Gastrocnemius medialis (tissue), 4 donors: Measurements from ENCODE around the gene GORAB. TPM values are rescaled to one million over a fixed set of nuclear protein-coding genes. Genes with fewer than 3 reads are reported as not detected.

ENCODE experiments used
- ATAC-seq, 2 donors: fragments of 150-250 bp; one replicate each; pipeline ENCODE4 v1.9.1; 2016
- DNase-seq, 2 donors: peaks; one replicate each; pipeline ENCODE4 v3.0.0-alpha.2; 2019
- H3K27ac ChIP-seq, 4 donors: fragments of 200-600 bp; sonication (generic); 1 replicate in 1 of 4; 2 replicates in 3 of 4; pipeline ENCODE4 v1.5.1; 2016 to 2018; ENCODE audit warnings: mild to moderate bottlenecking in 2 of 4, moderate library complexity in 1 of 4
- H3K27me3 ChIP-seq, 3 donors: fragments of 200-600 bp; sonication (generic) in 2 of 3; 1 replicate in 1 of 3; 2 replicates in 2 of 3; pipeline versions ENCODE4 v1.5.1 to v1.6.0; 2016 to 2019; ENCODE audit warnings: mild to moderate bottlenecking in 1 of 3, moderate library complexity in 1 of 3
- H3K36me3 ChIP-seq, 2 donors: fragments of 200-600 bp; sonication (generic) in 1 of 2; one replicate each; pipeline ENCODE4 v1.5.1; 2017 to 2018
- H3K4me1 ChIP-seq, 2 donors: fragments of 200-600 bp; sonication (generic) in 1 of 2; one replicate each; pipeline ENCODE4 v1.5.1; 2016 to 2017; ENCODE audit warnings: mild to moderate bottlenecking in 2 of 2
- H3K4me3 ChIP-seq, 4 donors: fragments of 200-600 bp; sonication (generic) in 3 of 4; 1 replicate in 1 of 4; 2 replicates in 3 of 4; pipeline ENCODE4 v1.5.1; 2016 to 2019; ENCODE audit warnings: mild to moderate bottlenecking in 2 of 4
- H3K9me3 ChIP-seq, 3 donors: fragments of 200-600 bp; sonication (generic) in 2 of 3; 1 replicate in 1 of 3; 2 replicates in 2 of 3; pipeline ENCODE4 v1.5.1; 2016 to 2019
- CTCF ChIP-seq, 5 experiments: fragments of 450-650 bp in 3 of 5; fragments of 200-600 bp in 2 of 5; sonication (generic) in 2 of 5; IDR thresholded peaks in 4 of 5; conservative IDR thresholded peaks in 1 of 5; 1 replicate in 4 of 5; 2 replicates in 1 of 5; pipeline ENCODE4 v1.5.1; 2016 to 2019; ENCODE audit warnings: antibody characterized with exemption in 5 of 5, mild to moderate bottlenecking in 3 of 5, moderate library complexity in 3 of 5
- POLR2A ChIP-seq, 2 donors: fragments of 450-650 bp; IDR thresholded peaks; one replicate each; pipeline ENCODE4 v1.6.1; 2017; ENCODE audit warnings: antibody characterized with exemption in 2 of 2, mild to moderate bottlenecking in 2 of 2, moderate library complexity in 2 of 2
- in situ Hi-C, 4 donors: fragments of 200-750 bp; cut with MboI; loops; one replicate each; pipeline versions ENCODE4 v1.15.0 to v1.8.0; 2017; ENCODE audit warnings: low sequenced_read_pairs in 4 of 4
- intact Hi-C: fragments of 100-400 bp; cut with DNase I; formaldehyde crosslinking; loops from one replicate; pipeline ENCODE4 v1.15.1; 2023; ENCODE audit warnings: low total_unique reads
- total RNA-seq, 4 donors: library from RNA; depleted of rRNA; stranded (reverse); fragments of >200 nt; gene quantifications; one replicate each; pipeline versions ENCODE4 v1.1.0 to v1.2.3, GENCODE V29; 2016

The GORAB gene
- total RNA-seq, 4 donors from 2014 or later = 1.7 to 3.8 (median 2.3) TPM

DNA sequence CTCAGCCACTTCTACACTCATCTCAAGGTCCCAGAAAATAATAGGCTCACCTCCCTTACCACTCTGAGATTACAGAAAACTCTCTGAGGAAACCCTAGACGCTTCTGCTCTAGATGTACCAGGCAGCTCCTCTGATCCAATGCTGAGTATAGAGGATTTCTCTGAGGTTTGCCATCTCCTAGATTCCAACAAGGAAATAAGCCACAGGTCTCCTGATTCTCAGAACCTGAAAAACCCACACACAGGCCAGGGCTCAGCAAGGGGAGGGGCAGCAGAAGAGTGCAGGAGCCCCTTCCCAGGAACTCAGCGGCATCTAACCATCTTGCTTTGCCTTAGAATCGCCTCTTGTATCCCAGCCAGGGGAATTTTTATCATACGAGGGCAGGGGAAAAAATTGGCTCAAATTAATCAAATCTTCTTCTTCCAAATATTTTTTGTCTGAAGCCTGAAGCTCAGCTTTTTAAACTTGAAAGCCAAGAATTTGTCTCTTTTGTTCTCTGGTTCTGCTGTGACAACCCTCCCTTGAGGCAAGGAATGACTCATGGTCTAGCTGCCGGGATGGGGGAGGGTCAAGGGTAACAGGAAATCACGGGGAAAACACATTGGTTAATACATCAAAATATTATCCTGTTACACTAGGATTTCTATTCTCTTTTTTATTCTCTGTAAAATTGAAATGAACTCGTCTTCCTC is 30.8 kb downstream of the GORAB start:
- Histone ChIP-seq H3K4me1 (peaks cover 0 to 5% of the 10 kb centered on the region in 2 donors), H3K27ac (peak overlapping the region; percentile 60 to 79 (median 70)), H3K27me3 (no peaks in the 10 kb centered on the region), H3K36me3 (no peaks in the 10 kb centered on the region), H3K4me3 (no peak overlapping the region), H3K9me3 (peaks cover 0 to 10% (median 0%) of the 10 kb centered on the region in 3 donors)
- intact Hi-C loops = no loop called here
- TF ChIP-seq POLR2A (IDR thresholded peaks at IDR 0.05) (no peak), CTCF (IDR thresholded peaks at IDR 0.05 in 4 of 5, conservative IDR thresholded peaks at IDR 0.05 in 1 of 5) (no peak)
- ATAC-seq (peak; percentile 82 to 86), DNase-seq (peak; percentile 33 to 50)
- in situ Hi-C loops = no loop called here

GRCh38 chr1:170567214-170567613 is 35.2 kb downstream of the GORAB start:
- no peak for DNase-seq
- no peak overlapping the region for H3K4me3 ChIP-seq
- peaks cover 0 to 5% of the 10 kb centered on the region in 2 donors for H3K4me1 ChIP-seq
- in situ Hi-C loops = no loop called here
- intact Hi-C loops = no loop called here
- no peaks in the 10 kb centered on the region for H3K36me3 ChIP-seq
- no peak for TF ChIP-seq POLR2A (IDR thresholded peaks at IDR 0.05)
- no peak for TF ChIP-seq CTCF (IDR thresholded peaks at IDR 0.05 in 4 of 5, conservative IDR thresholded peaks at IDR 0.05 in 1 of 5)
- no peak for ATAC-seq
- H3K27ac ChIP-seq = peak overlapping the region in 3 of 4 donors; percentile 13 to 33 (median 19)
- no peaks in the 10 kb centered on the region for H3K9me3 ChIP-seq
- no peaks in the 10 kb centered on the region for H3K27me3 ChIP-seq

DNA sequence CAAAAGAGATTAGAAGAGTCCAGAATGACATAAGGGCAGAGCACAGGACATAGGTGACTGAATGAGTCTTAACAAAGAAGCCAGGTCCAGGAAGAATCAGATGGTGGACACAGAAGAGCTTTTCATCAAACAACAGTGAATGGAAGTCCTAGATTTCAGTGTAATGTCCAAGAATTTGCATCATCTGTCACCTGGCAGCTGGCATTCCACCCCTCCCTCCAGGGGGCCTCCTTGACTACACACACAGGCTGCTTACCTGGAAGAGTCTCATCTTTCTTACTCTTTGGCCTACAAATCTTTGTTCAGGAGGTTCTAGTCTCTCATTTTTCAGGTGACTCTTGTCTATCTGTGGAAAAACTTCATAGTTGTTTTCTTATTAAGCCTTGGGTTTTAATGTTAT is 36.2 kb downstream of the GORAB start:
- no peaks in the 10 kb centered on the region for H3K27me3 ChIP-seq
- peaks cover 0 to 4% of the 10 kb centered on the region in 2 donors for H3K4me1 ChIP-seq
- TF ChIP-seq CTCF (IDR thresholded peaks at IDR 0.05 in 4 of 5, conservative IDR thresholded peaks at IDR 0.05 in 1 of 5) = no peak
- TF ChIP-seq POLR2A (IDR thresholded peaks at IDR 0.05) = no peak
- no peak overlapping the region for H3K4me3 ChIP-seq
- no peaks in the 10 kb centered on the region for H3K36me3 ChIP-seq
- DNase-seq = no peak
- no peaks in the 10 kb centered on the region for H3K9me3 ChIP-seq
- intact Hi-C loops = no loop called here
- no peak for ATAC-seq
- in situ Hi-C loops = no loop called here
- no peak overlapping the region for H3K27ac ChIP-seq

GRCh38 chr1:170576980-170577379 is 45.0 kb downstream of the GORAB start:
- ATAC-seq (no peak), DNase-seq (no peak)
- H3K27me3 ChIP-seq = no peaks in the 10 kb centered on the region
- no peaks in the 10 kb centered on the region for H3K4me1 ChIP-seq
- no peak overlapping the region for H3K4me3 ChIP-seq
- intact Hi-C loops (no loop called here), in situ Hi-C loops (no loop called here)
- no peaks in the 10 kb centered on the region for H3K9me3 ChIP-seq
- no peak overlapping the region for H3K27ac ChIP-seq
- no peaks in the 10 kb centered on the region for H3K36me3 ChIP-seq
- TF ChIP-seq POLR2A (IDR thresholded peaks at IDR 0.05) = no peak
- no peak for TF ChIP-seq CTCF (IDR thresholded peaks at IDR 0.05 in 4 of 5, conservative IDR thresholded peaks at IDR 0.05 in 1 of 5)

GRCh38 chr1:170578359-170578758 is 46.4 kb downstream of the GORAB start:
- Histone ChIP-seq H3K4me3 (no peak overlapping the region), H3K27me3 (no peaks in the 10 kb centered on the region), H3K27ac (no peak overlapping the region), H3K9me3 (no peaks in the 10 kb centered on the region), H3K4me1 (no peaks in the 10 kb centered on the region), H3K36me3 (no peaks in the 10 kb centered on the region)
- ATAC-seq = no peak
- no peak for DNase-seq
- TF ChIP-seq POLR2A (IDR thresholded peaks at IDR 0.05) (no peak), CTCF (IDR thresholded peaks at IDR 0.05 in 4 of 5, conservative IDR thresholded peaks at IDR 0.05 in 1 of 5) (no peak)
- intact Hi-C loops = no loop called here
- in situ Hi-C loops = no loop called here
